ACC112 (cell line): Measurements from ENCODE around the gene ERGIC1.
"Not testable (repeated sequence)": the region's sequence is repeated elsewhere in the genome, so short reads cannot be mapped to it uniquely, and the experiment has no call there.

Experiments
- H2AFZ ChIP-seq: fragments of 200-600 bp; sonication (generic); one replicate; pipeline ENCODE4 v1.6.0; 2017; ENCODE audit warnings: antibody characterized with exemption, low read length; ENCODE audit not compliant: unreplicated experiment
- H3K27ac ChIP-seq: fragments of 200-600 bp; sonication (generic); 2 replicates; pipeline ENCODE4 v1.5.1; 2014; ENCODE audit warnings: low read depth, mild to moderate bottlenecking, antibody characterized with exemption, low read length, moderate library complexity
- H3K27me3 ChIP-seq: fragments of 200-600 bp; sonication (generic); 2 replicates; pipeline ENCODE4 v1.6.1; 2014; ENCODE audit warnings: mild to moderate bottlenecking, antibody characterized with exemption, low read length, moderate library complexity, mixed read lengths; ENCODE audit not compliant: insufficient read depth
- H3K36me3 ChIP-seq: fragments of 200-600 bp; sonication (generic); 2 replicates; pipeline ENCODE4 v1.6.1; 2016; ENCODE audit warnings: mild to moderate bottlenecking, antibody characterized with exemption, low read length, moderate library complexity, mixed read lengths; ENCODE audit not compliant: insufficient read depth
- H3K4me1 ChIP-seq: fragments of 200-600 bp; sonication (generic); one replicate; pipeline ENCODE4 v1.6.1; 2016; ENCODE audit warnings: low read length, mixed read lengths; ENCODE audit not compliant: insufficient read depth, unreplicated experiment, control insufficient read depth
- H3K4me3 ChIP-seq: fragments of 200-600 bp; sonication (generic); 2 replicates; pipeline ENCODE4 v1.5.1; 2014; ENCODE audit warnings: mild to moderate bottlenecking, low read depth, low read length
- H3K79me2 ChIP-seq: fragments of 200-600 bp; sonication (generic); one replicate; pipeline ENCODE4 v1.6.0; 2016; ENCODE audit warnings: low read length; ENCODE audit not compliant: control insufficient read depth, unreplicated experiment, insufficient read depth

The ERGIC1 gene

DNA sequence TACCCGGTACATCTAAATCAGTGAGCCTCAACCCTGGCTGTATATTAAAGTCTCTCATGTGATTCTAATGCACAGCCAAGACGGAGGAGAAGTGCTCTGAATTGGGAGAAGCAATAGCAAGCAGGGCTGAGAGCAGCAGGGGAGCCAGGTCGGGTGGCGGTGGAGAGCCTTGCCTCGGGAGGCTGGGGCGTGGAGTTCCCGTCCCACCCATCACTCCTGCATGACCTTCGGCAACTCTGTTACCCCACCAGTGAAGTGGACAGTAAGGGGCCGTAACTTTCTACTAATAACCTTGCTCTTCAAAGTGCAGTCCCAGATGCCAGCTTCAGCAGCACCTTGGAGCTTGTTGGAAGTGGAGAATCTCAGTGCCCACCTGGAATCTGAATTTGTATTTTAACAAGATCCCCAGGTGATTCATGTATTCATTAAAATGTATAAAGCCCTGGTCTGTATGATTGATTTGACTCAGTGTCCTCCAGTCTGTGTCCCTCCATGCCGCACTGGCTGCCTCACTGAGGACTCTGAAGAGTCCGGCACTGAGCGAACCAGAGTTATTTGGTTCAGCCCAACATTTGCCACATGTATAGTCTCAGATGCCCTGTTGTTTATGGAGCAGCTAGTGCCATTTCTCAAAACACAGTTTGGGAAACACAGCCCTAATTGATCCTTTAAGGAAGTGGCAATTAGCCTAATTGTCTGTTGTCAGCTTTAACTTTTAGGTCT is 6.5 kb downstream of the ERGIC1 start:
- no peak overlapping the region for H2AFZ ChIP-seq
- no peak overlapping the region for H3K4me3 ChIP-seq
- peaks cover 22% of the 10 kb centered on the region for H3K4me1 ChIP-seq
- H3K79me2 ChIP-seq, result peaks cover 99% of the 10 kb centered on the region
- peak overlapping the region; percentile 43; the same call in 1 of the 2 replicates for H3K27ac ChIP-seq
- no peaks in the 10 kb centered on the region for H3K27me3 ChIP-seq
- peaks cover 25% of the 10 kb centered on the region; the same call in 1 of the 2 replicates for H3K36me3 ChIP-seq

- Histone ChIP-seq H3K4me3 (no peak overlapping the region), H3K27ac (peak overlapping the region; percentile 10; the same call in 1 of the 2 replicates), H3K27me3 (no peaks in the 10 kb centered on the region), H2AFZ (no peak overlapping the region), H3K36me3 (peaks cover 24% of the 10 kb centered on the region; the same call in 1 of the 2 replicates), H3K4me1 (peaks cover 18% of the 10 kb centered on the region), H3K79me2 (peaks cover 99% of the 10 kb centered on the region)
These were observed 7.2 kb downstream of the ERGIC1 start for GRCh38 chr5:172841256-172841655.

GRCh38 chr5:172843825-172844576 is 9.9 kb downstream of the ERGIC1 start:
- no peak overlapping the region for H3K27ac ChIP-seq
- no peaks in the 10 kb centered on the region for H3K27me3 ChIP-seq
- no peak overlapping the region for H3K4me3 ChIP-seq
- H3K79me2 ChIP-seq, result peaks cover 97% of the 10 kb centered on the region
- H2AFZ ChIP-seq, result no peak overlapping the region
- H3K4me1 ChIP-seq, result peaks cover 28% of the 10 kb centered on the region
- peaks cover 20% of the 10 kb centered on the region; the same call in 1 of the 2 replicates for H3K36me3 ChIP-seq

GRCh38 chr5:172844577-172844838 is 10.5 kb downstream of the ERGIC1 start:
- Histone ChIP-seq H3K4me3 (no peak overlapping the region), H3K27ac (no peak overlapping the region), H3K4me1 (peaks cover 32% of the 10 kb centered on the region), H3K79me2 (peaks cover 97% of the 10 kb centered on the region), H3K36me3 (peaks cover 20% of the 10 kb centered on the region; the same call in 1 of the 2 replicates), H2AFZ (no peak overlapping the region), H3K27me3 (no peaks in the 10 kb centered on the region)

DNA sequence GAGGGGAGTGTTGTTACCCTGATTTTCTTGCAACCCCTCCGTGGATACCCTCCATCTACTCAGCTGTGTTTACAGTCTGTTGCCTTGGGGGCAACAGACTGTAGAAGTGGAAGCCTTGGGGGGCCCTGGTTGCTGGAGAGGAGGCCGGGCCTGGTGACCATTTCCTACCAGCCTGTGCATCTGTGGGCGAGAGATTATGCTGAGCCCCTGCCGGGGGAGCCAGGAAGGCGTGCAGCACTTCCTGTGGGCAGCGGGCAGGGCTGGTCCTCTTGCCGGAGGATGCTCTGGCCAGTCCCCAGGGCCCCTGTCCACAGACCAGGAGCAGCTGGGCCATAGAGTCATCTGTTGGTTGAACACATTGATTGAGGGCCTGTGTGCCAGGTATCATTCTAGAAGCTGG is 11.1 kb downstream of the ERGIC1 start:
- Histone ChIP-seq H3K36me3 (peaks cover 20% of the 10 kb centered on the region; the same call in 1 of the 2 replicates), H3K4me3 (no peak overlapping the region), H3K27ac (no peak overlapping the region), H3K79me2 (peaks cover 96% of the 10 kb centered on the region), H3K27me3 (no peaks in the 10 kb centered on the region), H2AFZ (no peak overlapping the region), H3K4me1 (peaks cover 31% of the 10 kb centered on the region)

- Histone ChIP-seq H2AFZ (no peak overlapping the region), H3K27me3 (no peaks in the 10 kb centered on the region), H3K4me1 (peaks cover 32% of the 10 kb centered on the region), H3K36me3 (peaks cover 19% of the 10 kb centered on the region; the same call in 1 of the 2 replicates), H3K79me2 (peaks cover 96% of the 10 kb centered on the region), H3K27ac (no peak overlapping the region; the same call in 1 of the 2 replicates), H3K4me3 (no peak overlapping the region)
These were observed 11.5 kb downstream of the ERGIC1 start for GRCh38 chr5:172845576-172845975.

DNA sequence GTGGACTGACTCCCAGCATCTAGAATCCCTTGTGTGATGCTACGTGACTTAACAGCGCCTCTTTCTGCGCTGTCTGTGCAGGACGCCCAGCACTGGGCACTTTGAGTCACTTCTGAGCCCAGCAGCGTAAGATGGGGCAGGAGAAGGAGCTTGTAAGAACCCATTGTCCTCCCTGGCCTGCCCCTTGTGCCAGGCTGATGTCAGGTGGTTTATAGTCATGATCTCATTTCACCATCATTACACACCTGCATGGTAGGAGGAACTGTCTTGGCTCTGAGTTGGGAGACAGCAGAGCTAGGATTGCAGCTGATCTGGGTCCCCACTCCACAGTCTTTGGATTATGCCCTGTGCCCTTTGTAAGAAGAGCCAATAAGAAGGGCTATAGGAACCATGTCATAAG is 12.2 kb downstream of the ERGIC1 start:
- Histone ChIP-seq H3K79me2 (peaks cover 94% of the 10 kb centered on the region), H3K27ac (peak overlapping the region; percentile 30; the same call in 1 of the 2 replicates), H3K4me1 (peaks cover 33% of the 10 kb centered on the region), H3K36me3 (peaks cover 16% of the 10 kb centered on the region; the same call in 1 of the 2 replicates), H3K27me3 (no peaks in the 10 kb centered on the region), H3K4me3 (no peak overlapping the region), H2AFZ (no peak overlapping the region)

DNA sequence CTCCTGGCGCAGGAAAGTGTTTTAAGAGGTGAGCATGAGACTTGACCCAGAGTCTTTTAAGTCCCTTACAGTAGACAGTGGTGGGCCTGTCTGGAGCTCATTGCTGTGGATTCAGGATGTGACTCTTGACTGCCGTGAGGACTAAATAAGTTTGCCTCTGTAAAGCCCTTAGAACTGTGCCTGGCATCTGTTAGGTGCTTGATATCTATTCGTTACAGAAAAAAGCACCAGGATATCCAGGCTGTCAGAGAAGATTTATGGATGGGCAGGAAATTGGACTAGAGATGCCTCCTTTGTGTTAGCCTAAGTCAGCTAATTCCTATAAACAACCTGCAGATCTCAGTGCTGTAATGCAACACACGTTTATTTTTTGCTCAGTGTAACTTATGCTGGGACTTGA is 12.6 kb downstream of the ERGIC1 start:
- Histone ChIP-seq H3K4me1 (peaks cover 33% of the 10 kb centered on the region), H3K36me3 (peaks cover 16% of the 10 kb centered on the region; the same call in 1 of the 2 replicates), H2AFZ (no peak overlapping the region), H3K27me3 (no peaks in the 10 kb centered on the region), H3K79me2 (peaks cover 94% of the 10 kb centered on the region), H3K4me3 (no peak overlapping the region), H3K27ac (peak overlapping the region; percentile 30; the same call in 1 of the 2 replicates)

DNA sequence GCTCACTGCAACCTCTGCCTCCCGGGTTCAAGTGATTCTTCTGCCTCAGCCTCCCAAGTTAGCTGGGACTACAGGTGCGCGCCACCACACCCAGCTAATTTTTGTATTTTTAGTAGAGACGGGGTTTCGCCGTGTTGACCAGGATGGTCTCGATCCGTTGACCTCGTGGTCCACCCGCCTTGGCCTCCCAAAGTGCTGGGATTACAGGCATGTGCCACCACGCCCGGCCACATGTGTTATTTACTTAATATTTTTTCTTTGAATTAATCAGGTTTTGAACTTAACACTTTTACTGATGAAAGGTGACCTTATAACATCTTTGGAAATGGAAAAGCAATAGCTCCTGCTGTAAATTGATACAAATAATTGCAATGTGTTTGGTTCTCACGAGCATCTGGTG is 13.5 kb downstream of the ERGIC1 start:
- not testable (repeated sequence) for H2AFZ ChIP-seq, H3K4me3 ChIP-seq, H3K27me3 ChIP-seq
- Histone ChIP-seq H3K36me3 (peaks cover 16% of the 10 kb centered on the region; the same call in 1 of the 2 replicates), H3K79me2 (peaks cover 94% of the 10 kb centered on the region), H3K27ac (peak overlapping the region; percentile 59; the same call in 1 of the 2 replicates), H3K4me1 (peaks cover 40% of the 10 kb centered on the region)

- Histone ChIP-seq H3K36me3 (peaks cover 12% of the 10 kb centered on the region; the same call in 1 of the 2 replicates), H3K79me2 (peaks cover 94% of the 10 kb centered on the region), H3K4me3 (no peak overlapping the region), H2AFZ (no peak overlapping the region), H3K27ac (peak overlapping the region; percentile 59), H3K27me3 (no peaks in the 10 kb centered on the region), H3K4me1 (peaks cover 49% of the 10 kb centered on the region)
These were observed 14.4 kb downstream of the ERGIC1 start for GRCh38 chr5:172848419-172848818.
